ENCODE measurements around the gene HDAC9.

HDAC9 gene

GRCh38 chr7:18570890-18571478, 75.4 kb downstream of the HDAC9 start:
- Histone ChIP-seq H3K14ac (ENCODE audit: low read length in 2 of 2) (no peak overlapping the region), H3K9me3 (ENCODE audit: control insufficient read depth, low read length) (no peaks in the 10 kb centered on the region), H2BK5ac (ENCODE audit: low read depth, low read length, poor library complexity, severe bottlenecking) (no peak overlapping the region), H4K91ac (ENCODE audit: low read length) (no peak overlapping the region), H2BK120ac (ENCODE audit: low read depth, low read length) (no peak overlapping the region), H3K4me3 (ENCODE audit: insufficient read depth in 1 of 2, low read depth in 1 of 2, low read length in 2 of 2) (no peak overlapping the region), H3K4me2 (ENCODE audit: low read length, poor library complexity, severe bottlenecking) (no peak overlapping the region), H3K23ac (ENCODE audit: low read length in 2 of 2) (no peak overlapping the region), H3K27me3 (ENCODE audit: control insufficient read depth in 1 of 2, insufficient read depth in 1 of 2, low read length in 2 of 2) (no peaks in the 10 kb centered on the region), H4K8ac (ENCODE audit: low read length) (no peak overlapping the region), H3K79me1 (replicated peaks; ENCODE audit: low read length, poor library complexity, severe bottlenecking) (peaks cover 10% of the 10 kb centered on the region), H2AFZ (ENCODE audit: low read depth, low read length) (no peak overlapping the region), H3K18ac (ENCODE audit: low read depth in 1 of 2, low read length in 2 of 2) (no peak overlapping the region), H3K36me3 (ENCODE audit: control insufficient read depth in 1 of 2, insufficient read depth in 2 of 2, low read depth in 1 of 2, low read length in 2 of 2) (peaks cover 0 to 17% of the 10 kb centered on the region in 2 experiments), H2BK12ac (ENCODE audit: low read length in 2 of 2) (no peak overlapping the region), H2BK15ac (ENCODE audit: low read depth, poor library complexity, severe bottlenecking) (no peak overlapping the region), H3K4me1 (ENCODE audit: control insufficient read depth, insufficient read depth, low read depth, low read length) (peaks cover 4% of the 10 kb centered on the region), H2AK5ac (ENCODE audit: low read length, severe bottlenecking) (no peak overlapping the region), H3K9ac (ENCODE audit: low read length) (peak overlapping the region; percentile 40), H3K27ac (ENCODE audit: low read length, poor library complexity, severe bottlenecking) (no peak overlapping the region), H3K4ac (ENCODE audit: low read depth in 1 of 2, low read length in 2 of 2) (no peak overlapping the region)
- peak; percentile 46 for DNase-seq
- no CpG with 5 or more reads among the region's 3 CpGs for WGBS

- H3K27me3 ChIP-seq (ENCODE audit: control insufficient read depth in 1 of 2, insufficient read depth in 1 of 2, low read length in 2 of 2): no peaks in the 10 kb centered on the region
- no peak overlapping the region for H2AFZ ChIP-seq (ENCODE audit: low read depth, low read length)
- H3K79me1 ChIP-seq (replicated peaks; ENCODE audit: low read length, poor library complexity, severe bottlenecking): peaks cover 6% of the 10 kb centered on the region
- H2BK120ac ChIP-seq (ENCODE audit: low read depth, low read length): no peak overlapping the region
- H3K18ac ChIP-seq (ENCODE audit: low read depth in 1 of 2, low read length in 2 of 2): no peak overlapping the region
- H3K4me3 ChIP-seq (ENCODE audit: insufficient read depth in 1 of 2, low read depth in 1 of 2, low read length in 2 of 2): no peak overlapping the region
- no peak overlapping the region for H4K8ac ChIP-seq (ENCODE audit: low read length)
- no peaks in the 10 kb centered on the region for H3K9me3 ChIP-seq (ENCODE audit: control insufficient read depth, low read length)
- H3K4ac ChIP-seq (ENCODE audit: low read depth in 1 of 2, low read length in 2 of 2): no peak overlapping the region
- no peak overlapping the region for H2AK5ac ChIP-seq (ENCODE audit: low read length, severe bottlenecking)
- H3K4me1 ChIP-seq (ENCODE audit: control insufficient read depth, insufficient read depth, low read depth, low read length): peaks cover 4% of the 10 kb centered on the region
- no peak overlapping the region for H3K14ac ChIP-seq (ENCODE audit: low read length in 2 of 2)
- WGBS: no CpG with 5 or more reads among the region's 4 CpGs
- DNase-seq: no peak
- no peak overlapping the region for H3K9ac ChIP-seq (ENCODE audit: low read length)
- no peak overlapping the region for H2BK5ac ChIP-seq (ENCODE audit: low read depth, low read length, poor library complexity, severe bottlenecking)
- no peak overlapping the region for H2BK12ac ChIP-seq (ENCODE audit: low read length in 2 of 2)
- H3K36me3 ChIP-seq (ENCODE audit: control insufficient read depth in 1 of 2, insufficient read depth in 2 of 2, low read depth in 1 of 2, low read length in 2 of 2): peaks cover 0 to 17% of the 10 kb centered on the region in 2 experiments
- H3K4me2 ChIP-seq (ENCODE audit: low read length, poor library complexity, severe bottlenecking): no peak overlapping the region
- H3K23ac ChIP-seq (ENCODE audit: low read length in 2 of 2): no peak overlapping the region
- H3K27ac ChIP-seq (ENCODE audit: low read length, poor library complexity, severe bottlenecking): no peak overlapping the region
- no peak overlapping the region for H2BK15ac ChIP-seq (ENCODE audit: low read depth, poor library complexity, severe bottlenecking)
- H4K91ac ChIP-seq (ENCODE audit: low read length): no peak overlapping the region
Measured at GRCh38 chr7:18572154-18572553, 76.6 kb downstream of the HDAC9 start.

GRCh38 chr7:18572885-18573284, 77.3 kb downstream of the HDAC9 start:
- Histone ChIP-seq H3K4me2 (ENCODE audit: low read length, poor library complexity, severe bottlenecking) (no peak overlapping the region), H2AK5ac (ENCODE audit: low read length, severe bottlenecking) (no peak overlapping the region), H3K27me3 (ENCODE audit: control insufficient read depth in 1 of 2, insufficient read depth in 1 of 2, low read length in 2 of 2) (no peaks in the 10 kb centered on the region), H3K4me1 (ENCODE audit: control insufficient read depth, insufficient read depth, low read depth, low read length) (peaks cover 4% of the 10 kb centered on the region), H3K23ac (ENCODE audit: low read length in 2 of 2) (no peak overlapping the region), H3K9me3 (ENCODE audit: control insufficient read depth, low read length) (no peaks in the 10 kb centered on the region), H3K4me3 (ENCODE audit: insufficient read depth in 1 of 2, low read depth in 1 of 2, low read length in 2 of 2) (no peak overlapping the region), H3K18ac (ENCODE audit: low read depth in 1 of 2, low read length in 2 of 2) (no peak overlapping the region), H2BK15ac (ENCODE audit: low read depth, poor library complexity, severe bottlenecking) (no peak overlapping the region), H3K9ac (ENCODE audit: low read length) (no peak overlapping the region), H3K14ac (ENCODE audit: low read length in 2 of 2) (no peak overlapping the region), H3K79me1 (replicated peaks; ENCODE audit: low read length, poor library complexity, severe bottlenecking) (peaks cover 6% of the 10 kb centered on the region), H4K8ac (ENCODE audit: low read length) (no peak overlapping the region), H3K4ac (ENCODE audit: low read depth in 1 of 2, low read length in 2 of 2) (no peak overlapping the region), H2BK12ac (ENCODE audit: low read length in 2 of 2) (no peak overlapping the region), H4K91ac (ENCODE audit: low read length) (no peak overlapping the region), H3K36me3 (ENCODE audit: control insufficient read depth in 1 of 2, insufficient read depth in 2 of 2, low read depth in 1 of 2, low read length in 2 of 2) (peaks cover 0 to 17% of the 10 kb centered on the region in 2 experiments), H2BK120ac (ENCODE audit: low read depth, low read length) (no peak overlapping the region), H2BK5ac (ENCODE audit: low read depth, low read length, poor library complexity, severe bottlenecking) (no peak overlapping the region), H2AFZ (ENCODE audit: low read depth, low read length) (no peak overlapping the region), H3K27ac (ENCODE audit: low read length, poor library complexity, severe bottlenecking) (no peak overlapping the region)
- 83% methylated on average over 1 of the region's 1 CpG for WGBS
- DNase-seq: no peak

- H3K4ac ChIP-seq (ENCODE audit: low read depth in 1 of 2, low read length in 2 of 2): no peak overlapping the region
- no peaks in the 10 kb centered on the region for H3K27me3 ChIP-seq (ENCODE audit: control insufficient read depth in 1 of 2, insufficient read depth in 1 of 2, low read length in 2 of 2)
- H3K23ac ChIP-seq (ENCODE audit: low read length in 2 of 2): no peak overlapping the region
- no peak overlapping the region for H3K4me2 ChIP-seq (ENCODE audit: low read length, poor library complexity, severe bottlenecking)
- H4K8ac ChIP-seq (ENCODE audit: low read length): peak overlapping the region; percentile 8
- no peak overlapping the region for H2BK12ac ChIP-seq (ENCODE audit: low read length in 2 of 2)
- H3K18ac ChIP-seq (ENCODE audit: low read depth in 1 of 2, low read length in 2 of 2): peak overlapping the region in 1 of 2 experiments; percentile 35
- no peak for DNase-seq
- no peak overlapping the region for H2BK120ac ChIP-seq (ENCODE audit: low read depth, low read length)
- WGBS: 97% methylated on average over 20 of the region's 20 CpGs
- no peak overlapping the region for H2AK5ac ChIP-seq (ENCODE audit: low read length, severe bottlenecking)
- no peak overlapping the region for H2BK5ac ChIP-seq (ENCODE audit: low read depth, low read length, poor library complexity, severe bottlenecking)
- H3K27ac ChIP-seq (ENCODE audit: low read length, poor library complexity, severe bottlenecking): no peak overlapping the region
- H2BK15ac ChIP-seq (ENCODE audit: low read depth, poor library complexity, severe bottlenecking): peak overlapping the region; percentile 45
- H3K9ac ChIP-seq (ENCODE audit: low read length): no peak overlapping the region
- peak overlapping the region in 1 of 2 experiments; percentile 68 for H3K14ac ChIP-seq (ENCODE audit: low read length in 2 of 2)
- peaks cover 8% of the 10 kb centered on the region for H3K79me1 ChIP-seq (replicated peaks; ENCODE audit: low read length, poor library complexity, severe bottlenecking)
- H3K36me3 ChIP-seq (ENCODE audit: control insufficient read depth in 1 of 2, insufficient read depth in 2 of 2, low read depth in 1 of 2, low read length in 2 of 2): peaks cover 0 to 17% of the 10 kb centered on the region in 2 experiments
- no peak overlapping the region for H2AFZ ChIP-seq (ENCODE audit: low read depth, low read length)
- no peaks in the 10 kb centered on the region for H3K9me3 ChIP-seq (ENCODE audit: control insufficient read depth, low read length)
- H4K91ac ChIP-seq (ENCODE audit: low read length): no peak overlapping the region
- H3K4me1 ChIP-seq (ENCODE audit: control insufficient read depth, insufficient read depth, low read depth, low read length): peaks cover 4% of the 10 kb centered on the region
- H3K4me3 ChIP-seq (ENCODE audit: insufficient read depth in 1 of 2, low read depth in 1 of 2, low read length in 2 of 2): no peak overlapping the region
Measured at GRCh38 chr7:18573410-18574234, 78.1 kb downstream of the HDAC9 start.
